RWPE2 (cell line): Measurements from ENCODE around the gene HNRNPM.

Experiments
- ATAC-seq: fragments of 200-7000 bp; cut with Tn5 transposase; 3 replicates; pipeline ENCODE4 v1.9.1; 2021; ENCODE audit warnings: low read depth
- DNase-seq: peaks from one replicate; pipeline ENCODE4 v3.0.0-alpha.2; 2020; ENCODE audit warnings: low spot score
- H3K27ac ChIP-seq: fragments of 450-650 bp; 2 replicates; pipeline ENCODE4 v1.5.1; 2017; ENCODE audit warnings: mild to moderate bottlenecking; ENCODE audit not compliant: poor library complexity, severe bottlenecking
- H3K27me3 ChIP-seq: fragments of 250-450 bp; sonication (Bioruptor Pico); 2 replicates; pipeline ENCODE4 v1.5.1; 2021; ENCODE audit warnings: mild to moderate bottlenecking, moderate library complexity; ENCODE audit not compliant: insufficient read depth, poor library complexity, severe bottlenecking
- H3K36me3 ChIP-seq: fragments of 250-450 bp; sonication (Bioruptor Pico); 2 replicates; pipeline ENCODE4 v1.5.1; 2020; ENCODE audit warnings: low read depth, mild to moderate bottlenecking, moderate library complexity
- H3K4me1 ChIP-seq: fragments of 250-450 bp; sonication (Bioruptor Pico); 2 replicates; pipeline ENCODE4 v1.5.1; 2021; ENCODE audit warnings: mild to moderate bottlenecking, moderate library complexity; ENCODE audit not compliant: insufficient read depth, poor library complexity, severe bottlenecking
- H3K4me3 ChIP-seq: fragments of 250-450 bp; sonication (Bioruptor Pico); 2 replicates; pipeline ENCODE4 v1.5.1; 2021; ENCODE audit warnings: mild to moderate bottlenecking, moderate library complexity; ENCODE audit not compliant: severe bottlenecking
- H3K9me3 ChIP-seq: fragments of 250-450 bp; sonication (Bioruptor Pico); 2 replicates; pipeline ENCODE4 v1.5.1; 2021; ENCODE audit warnings: mild to moderate bottlenecking, moderate library complexity; ENCODE audit not compliant: severe bottlenecking
- TF ChIP-seq, protein P1 (sequence below): fragments of 450-650 bp; IDR thresholded peaks from one replicate; pipeline ENCODE4 v1.5.1; 2017; ENCODE audit warnings: mild to moderate bottlenecking, moderate library complexity; ENCODE audit not compliant: poor library complexity, severe bottlenecking

Gene HNRNPM

DNA sequence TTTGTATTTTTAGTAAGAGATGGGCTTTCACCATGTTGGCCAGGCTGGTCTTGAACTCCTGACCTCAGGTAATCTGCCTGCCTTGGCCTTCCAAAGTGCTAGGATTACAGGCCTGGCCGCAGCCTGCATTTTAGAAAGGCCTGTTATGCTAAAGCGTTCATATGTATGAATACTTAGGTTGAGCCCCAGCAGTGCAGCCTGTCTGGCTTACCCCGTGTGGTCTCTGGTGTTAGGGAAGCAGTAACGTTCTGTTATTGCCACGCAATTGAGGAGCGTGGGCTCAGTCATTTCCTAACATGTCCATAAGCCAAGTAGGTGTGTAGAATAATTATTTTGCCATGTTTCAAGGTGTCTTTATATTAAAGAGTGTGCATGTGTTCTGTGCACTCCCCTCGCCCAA lies 14.3 kb downstream of the HNRNPM start:
- no peak overlapping the region for H3K4me3 ChIP-seq
- ATAC-seq = peak; percentile 40; the same call in 2 of the 3 replicates
- TF ChIP-seq, protein P1, sequence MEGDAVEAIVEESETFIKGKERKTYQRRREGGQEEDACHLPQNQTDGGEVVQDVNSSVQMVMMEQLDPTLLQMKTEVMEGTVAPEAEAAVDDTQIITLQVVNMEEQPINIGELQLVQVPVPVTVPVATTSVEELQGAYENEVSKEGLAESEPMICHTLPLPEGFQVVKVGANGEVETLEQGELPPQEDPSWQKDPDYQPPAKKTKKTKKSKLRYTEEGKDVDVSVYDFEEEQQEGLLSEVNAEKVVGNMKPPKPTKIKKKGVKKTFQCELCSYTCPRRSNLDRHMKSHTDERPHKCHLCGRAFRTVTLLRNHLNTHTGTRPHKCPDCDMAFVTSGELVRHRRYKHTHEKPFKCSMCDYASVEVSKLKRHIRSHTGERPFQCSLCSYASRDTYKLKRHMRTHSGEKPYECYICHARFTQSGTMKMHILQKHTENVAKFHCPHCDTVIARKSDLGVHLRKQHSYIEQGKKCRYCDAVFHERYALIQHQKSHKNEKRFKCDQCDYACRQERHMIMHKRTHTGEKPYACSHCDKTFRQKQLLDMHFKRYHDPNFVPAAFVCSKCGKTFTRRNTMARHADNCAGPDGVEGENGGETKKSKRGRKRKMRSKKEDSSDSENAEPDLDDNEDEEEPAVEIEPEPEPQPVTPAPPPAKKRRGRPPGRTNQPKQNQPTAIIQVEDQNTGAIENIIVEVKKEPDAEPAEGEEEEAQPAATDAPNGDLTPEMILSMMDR = no peak
- no peaks in the 10 kb centered on the region for H3K9me3 ChIP-seq
- H3K27ac ChIP-seq = peak overlapping the region; percentile 41
- H3K27me3 ChIP-seq = no peaks in the 10 kb centered on the region
- H3K4me1 ChIP-seq = peaks cover 30% of the 10 kb centered on the region
- H3K36me3 ChIP-seq = peaks cover 85% of the 10 kb centered on the region
- DNase-seq = no peak

DNA sequence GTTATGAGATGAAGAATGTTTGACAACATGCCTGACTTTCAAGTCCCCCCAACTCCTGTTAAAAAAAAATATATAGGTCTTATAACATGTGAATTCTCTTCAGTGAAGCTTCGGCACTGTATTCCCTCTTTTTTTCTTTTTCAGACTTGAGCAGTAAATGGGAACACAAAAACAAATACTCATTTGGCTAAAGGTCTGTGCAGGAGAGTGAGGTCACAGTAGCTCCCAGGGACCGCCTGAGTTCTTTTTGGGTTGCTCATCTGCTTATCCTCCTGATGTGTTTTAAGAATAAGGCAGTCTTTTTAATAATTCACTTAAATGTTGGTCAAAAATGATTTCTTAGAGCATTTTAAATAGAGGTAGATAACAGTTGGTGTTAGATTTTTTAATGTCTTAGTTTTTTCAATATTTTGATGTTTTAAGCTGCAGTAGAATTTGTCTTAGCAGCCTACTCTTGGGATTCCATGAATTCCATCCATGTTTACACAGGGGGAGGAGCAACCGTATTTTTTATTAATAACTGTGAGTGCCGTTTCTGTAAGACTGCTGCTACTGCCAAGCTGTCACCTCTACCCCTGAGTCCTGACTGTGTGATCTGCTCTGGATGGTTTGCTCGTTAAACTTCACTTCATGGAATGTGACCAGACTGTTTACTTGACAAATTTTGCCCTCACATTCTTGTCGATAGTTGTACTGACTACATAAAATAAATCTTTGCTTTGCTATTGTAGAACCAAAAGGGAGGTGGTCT lies 14.9 kb downstream of the HNRNPM start:
- no peak overlapping the region for H3K4me3 ChIP-seq
- no peaks in the 10 kb centered on the region for H3K27me3 ChIP-seq
- H3K36me3 ChIP-seq = peaks cover 87% of the 10 kb centered on the region
- DNase-seq = no peak
- H3K4me1 ChIP-seq = peaks cover 30% of the 10 kb centered on the region
- ATAC-seq = peak; percentile 78
- TF ChIP-seq, protein P1 = no peak
- H3K9me3 ChIP-seq = no peaks in the 10 kb centered on the region
- H3K27ac ChIP-seq = peak overlapping the region; percentile 41

DNA sequence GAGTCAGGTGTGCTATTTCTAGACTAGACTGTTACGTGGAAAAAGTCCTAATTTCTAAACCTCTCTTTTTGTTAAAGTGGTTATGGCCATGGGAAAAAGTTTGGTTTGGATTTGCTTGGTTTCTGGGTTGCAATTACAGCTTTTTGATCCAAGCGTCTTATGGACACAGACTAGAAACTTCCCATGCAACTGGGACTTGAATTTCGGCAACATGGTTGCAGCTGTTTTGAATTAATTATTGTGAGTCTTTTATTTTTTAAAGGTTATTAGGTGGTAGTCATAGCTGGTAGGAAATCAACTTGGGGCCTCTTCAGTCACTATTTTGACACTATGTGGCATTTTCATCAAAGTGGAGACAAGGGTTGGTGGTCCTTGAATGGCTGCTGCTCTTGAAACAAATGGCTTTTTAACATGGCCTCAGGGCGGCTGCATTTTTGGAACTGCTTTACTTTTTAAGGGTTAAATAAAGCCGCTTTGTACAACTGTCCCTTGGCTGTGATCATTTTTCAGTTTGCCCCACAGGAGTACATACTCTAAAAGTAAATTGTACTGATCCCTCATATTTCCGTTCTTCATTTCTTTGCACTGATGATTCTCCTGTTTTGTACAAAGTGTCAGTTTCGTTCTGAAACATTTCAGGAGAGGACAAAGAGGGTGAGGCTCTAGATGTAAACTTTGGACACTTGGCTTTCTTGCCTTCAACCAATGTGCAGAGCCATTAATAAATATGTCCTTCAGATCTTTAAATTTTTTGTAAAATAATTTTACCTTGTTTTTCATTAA lies 15.9 kb downstream of the HNRNPM start:
- H3K4me1 ChIP-seq = peaks cover 30% of the 10 kb centered on the region
- H3K36me3 ChIP-seq = peaks cover 88% of the 10 kb centered on the region
- peak overlapping the region; percentile 41 for H3K27ac ChIP-seq
- H3K4me3 ChIP-seq = no peak overlapping the region
- ATAC-seq = no peak
- TF ChIP-seq, protein P1 = no peak
- no peaks in the 10 kb centered on the region for H3K9me3 ChIP-seq
- no peak for DNase-seq
- H3K27me3 ChIP-seq = no peaks in the 10 kb centered on the region

DNA sequence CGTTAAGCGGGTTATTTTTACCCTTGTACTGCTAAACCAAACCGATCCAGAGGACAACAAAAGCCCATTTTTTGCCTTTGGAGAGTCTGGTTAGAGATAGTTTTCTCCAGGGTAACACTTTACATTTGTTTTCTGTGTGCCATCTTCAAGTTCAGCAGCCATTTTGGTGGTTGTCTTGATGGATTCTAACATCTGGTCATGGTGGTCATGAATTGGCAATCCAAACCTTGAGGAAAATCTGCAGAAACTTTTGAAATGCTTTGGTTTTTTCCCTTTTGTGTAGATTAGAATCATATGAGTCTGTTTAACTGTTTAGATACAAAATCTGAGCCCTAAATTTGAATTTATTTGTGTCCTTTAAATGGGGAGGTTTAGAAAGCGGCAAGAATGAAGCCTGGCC lies 16.6 kb downstream of the HNRNPM start:
- ATAC-seq = no peak
- TF ChIP-seq, protein P1 = no peak
- DNase-seq = no peak
- H3K36me3 ChIP-seq = peaks cover 89% of the 10 kb centered on the region
- H3K4me1 ChIP-seq = peaks cover 30% of the 10 kb centered on the region
- H3K27ac ChIP-seq = no peak overlapping the region
- H3K27me3 ChIP-seq = no peaks in the 10 kb centered on the region
- no peaks in the 10 kb centered on the region for H3K9me3 ChIP-seq
- no peak overlapping the region for H3K4me3 ChIP-seq
